Endometrium (tissue), 2 donors: ENCODE data around the gene TNNI2.
"Not testable (repeated sequence)": the region's sequence is repeated elsewhere in the genome, so short reads cannot be mapped to it uniquely, and the experiment has no call there.

Source experiments
- FAIRE-seq: peaks from 2 replicates; lab custom pipeline; 2012; peaks lifted over from hg19 to GRCh38; lab: Jason Lieb, UNC
- donor health status: control.
- donor health status: control.

The TNNI2 gene

DNA sequence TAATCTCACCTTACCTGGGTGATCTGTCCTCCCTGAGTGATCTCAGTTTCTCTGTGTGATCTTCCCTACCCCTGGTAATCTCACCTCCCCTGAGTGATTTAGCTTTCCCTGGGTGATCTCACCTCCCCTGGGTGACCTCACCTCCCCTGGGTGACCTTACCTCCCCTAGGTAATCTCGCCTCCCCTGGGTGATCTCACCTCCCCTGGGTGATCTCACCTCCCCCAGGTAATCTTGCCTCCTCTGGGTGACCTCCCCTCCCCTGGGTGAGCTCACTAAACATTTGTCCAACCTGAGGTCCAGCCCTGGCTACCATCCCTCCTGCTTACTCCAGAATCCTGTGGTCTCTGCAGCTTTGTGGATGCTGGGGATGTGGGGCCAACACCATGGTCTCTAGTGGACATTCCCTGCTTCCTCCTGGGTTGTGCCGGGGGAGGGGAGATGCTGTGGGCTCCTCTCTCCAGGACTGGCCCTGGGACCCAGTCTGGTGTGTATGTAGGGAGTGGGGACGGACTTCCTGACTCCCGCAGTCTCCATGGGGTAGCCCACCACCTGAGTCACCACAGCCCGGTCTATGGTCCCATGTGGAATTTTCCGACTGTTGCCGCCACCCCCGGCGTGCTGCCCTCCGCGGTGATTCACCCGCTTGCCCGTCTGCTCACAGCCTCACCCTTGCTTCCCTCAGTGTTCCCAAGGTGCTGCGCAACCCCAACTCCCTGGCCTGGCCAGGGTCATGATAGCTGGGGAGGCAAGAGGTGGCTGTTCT is 24.0 kb downstream of the TNNI2 start:
- FAIRE-seq, result no peak

DNA sequence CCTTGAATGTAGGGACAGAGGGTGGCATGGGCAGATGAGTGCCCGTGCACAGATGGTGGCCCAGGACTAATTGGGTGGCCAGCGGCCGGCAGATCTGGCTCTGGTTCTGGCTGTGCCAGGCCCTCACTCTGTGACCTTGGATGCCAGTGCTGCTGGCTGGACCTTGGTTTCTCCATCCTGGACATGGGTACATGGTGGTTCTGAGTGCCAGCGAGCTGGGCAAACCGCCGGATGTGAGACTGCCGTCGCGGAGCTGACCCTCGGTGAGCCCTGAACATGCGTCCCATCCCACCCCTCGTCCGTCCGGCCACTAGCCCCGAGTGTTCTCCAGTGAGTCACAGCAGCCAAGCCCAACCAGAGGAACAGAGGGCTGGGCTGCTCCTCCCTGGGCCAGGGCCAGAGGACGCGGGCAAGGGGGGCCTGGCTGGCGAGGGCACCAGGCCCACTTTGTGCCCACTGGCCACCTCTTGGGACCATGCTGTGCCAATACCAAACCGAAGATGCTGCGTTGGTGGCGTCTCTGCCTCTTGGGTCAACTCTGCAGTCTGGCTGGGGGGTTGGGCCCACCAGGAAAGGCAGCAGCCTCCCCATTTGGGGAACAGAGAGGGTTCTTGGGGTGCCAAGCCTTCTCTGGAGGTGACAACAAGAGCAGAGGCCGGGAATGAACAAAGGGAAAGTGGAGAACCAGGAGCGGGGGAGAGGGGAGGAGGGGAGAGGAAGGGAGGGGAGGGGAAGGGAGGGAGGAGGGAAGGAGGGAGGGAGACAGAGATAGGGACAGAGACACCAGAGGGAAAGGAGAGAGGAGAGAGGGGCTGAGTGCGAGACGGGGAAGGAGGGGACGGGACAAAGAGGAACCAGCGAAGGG is 24.8 kb downstream of the TNNI2 start:
- no peak for FAIRE-seq

DNA sequence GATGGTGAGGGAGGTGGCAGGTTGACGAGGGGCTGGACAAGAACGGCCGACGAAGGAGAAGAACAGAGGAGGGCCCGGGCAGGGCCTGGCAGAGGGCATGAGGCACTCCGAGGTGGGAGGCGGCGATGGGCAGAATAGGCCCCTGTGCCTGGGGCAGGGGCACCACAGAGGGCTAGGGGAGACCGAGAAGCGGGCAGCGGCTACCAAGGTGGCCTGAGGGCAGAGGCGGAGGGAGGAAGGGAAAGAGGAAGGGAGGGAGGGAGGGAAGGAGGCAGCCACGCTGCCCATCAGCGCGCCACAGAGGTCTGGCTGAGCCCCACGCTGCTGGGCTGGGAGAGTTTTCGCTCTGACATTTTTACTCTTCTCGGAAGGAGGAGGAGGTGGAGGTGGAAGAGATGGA is 25.4 kb downstream of the TNNI2 start:
- FAIRE-seq, result no peak

DNA sequence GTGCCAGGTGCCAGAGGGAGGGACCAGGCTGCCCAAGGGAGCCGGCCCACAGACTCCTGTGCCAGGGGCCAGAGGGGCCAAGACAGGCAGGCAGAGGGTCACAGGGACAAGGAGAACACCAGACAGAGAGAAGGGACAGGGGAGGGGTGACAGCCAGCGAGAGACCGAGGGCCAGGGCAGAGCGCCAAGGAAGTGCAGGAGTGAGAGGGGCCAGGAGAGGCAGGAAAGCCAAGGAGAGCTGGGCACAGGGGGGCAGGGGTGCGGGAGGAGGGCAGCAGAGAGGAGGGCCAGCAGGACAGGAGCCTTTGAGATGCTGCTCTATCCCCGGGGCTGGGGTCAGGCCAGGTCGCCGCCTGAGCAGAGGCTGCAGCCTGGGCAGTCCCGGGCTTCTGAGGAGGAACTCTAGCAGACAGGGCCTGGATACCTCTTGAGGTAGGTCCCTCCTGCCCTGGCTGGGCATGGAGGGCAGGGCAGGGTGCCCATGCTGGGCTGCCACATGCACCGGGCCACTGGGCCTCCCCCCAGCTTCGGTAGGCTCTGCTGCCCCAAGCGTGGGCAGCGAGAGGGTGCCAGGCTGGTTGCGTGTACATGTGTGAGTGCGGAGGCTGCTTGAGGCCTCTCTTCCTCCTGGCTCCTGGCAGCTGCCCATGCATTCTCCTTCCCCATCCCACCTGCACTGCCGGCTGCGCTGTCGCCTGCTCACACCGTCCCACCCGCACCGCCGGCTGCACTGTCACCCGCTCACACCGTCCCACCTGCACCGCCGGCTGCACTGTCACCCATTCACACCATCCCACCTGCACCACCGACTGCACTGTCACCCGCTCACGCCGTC is 26.3 kb downstream of the TNNI2 start:
- no peak for FAIRE-seq

DNA sequence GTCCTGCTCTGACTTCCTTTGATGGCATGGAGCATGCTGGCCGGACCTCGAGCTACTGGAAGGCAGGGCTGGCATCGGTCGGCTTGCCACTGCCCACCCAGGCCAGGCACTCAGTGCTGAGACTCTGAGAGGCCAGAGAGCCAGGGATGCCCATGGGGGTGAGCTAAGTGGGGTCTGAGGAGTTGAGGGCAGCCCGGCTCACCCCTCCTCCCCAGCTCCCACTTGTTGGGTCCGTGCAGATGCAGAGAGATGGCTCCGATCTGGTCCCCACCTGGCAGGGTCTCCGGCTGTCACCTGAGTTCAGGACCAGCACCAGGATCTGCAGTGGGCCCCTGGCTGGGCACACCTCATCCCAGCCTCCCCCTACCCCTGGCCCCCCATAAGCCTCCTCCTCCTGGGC is 27.4 kb downstream of the TNNI2 start:
- no peak for FAIRE-seq

DNA sequence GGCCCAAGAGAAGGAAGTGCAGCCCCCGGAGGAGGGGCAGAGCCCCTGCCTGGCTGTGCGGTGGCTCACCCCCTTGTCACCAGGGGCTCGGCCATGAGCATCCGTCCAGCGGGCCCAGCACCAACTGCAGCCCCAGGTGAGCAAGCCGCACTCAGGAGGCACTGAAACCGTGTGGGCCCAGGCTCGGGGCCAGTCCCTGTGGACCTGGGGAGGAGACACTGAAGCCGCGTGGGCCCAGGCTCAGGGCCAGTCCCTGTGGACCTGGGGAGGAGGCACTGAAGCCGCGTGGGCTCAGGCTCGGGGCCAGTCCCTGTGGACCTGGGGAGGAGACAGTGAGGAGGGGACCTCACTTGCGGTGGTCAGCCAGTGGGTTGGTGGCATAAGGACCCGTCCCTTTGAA is 28.0 kb downstream of the TNNI2 start:
- FAIRE-seq, result no peak

DNA sequence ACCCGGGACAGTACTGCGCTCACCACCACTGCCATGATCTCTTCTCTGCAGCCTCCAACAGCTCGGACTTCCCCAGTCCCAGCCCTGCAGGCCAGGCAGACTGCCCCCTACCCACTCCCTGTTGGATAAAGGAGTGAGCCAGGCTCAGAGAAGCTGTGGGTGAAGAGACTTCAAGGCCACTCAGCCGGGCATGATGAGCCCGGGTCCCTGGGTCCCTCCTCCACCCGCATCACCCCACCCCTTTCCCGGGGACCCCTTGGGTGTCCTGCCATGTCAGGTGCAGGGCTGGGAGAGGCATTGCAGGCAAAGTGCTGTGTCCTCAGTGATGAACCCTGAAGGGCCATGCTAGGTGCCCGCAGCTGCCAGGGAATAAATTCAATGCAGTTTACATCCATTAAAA is 28.6 kb downstream of the TNNI2 start:
- FAIRE-seq, result no peak

DNA sequence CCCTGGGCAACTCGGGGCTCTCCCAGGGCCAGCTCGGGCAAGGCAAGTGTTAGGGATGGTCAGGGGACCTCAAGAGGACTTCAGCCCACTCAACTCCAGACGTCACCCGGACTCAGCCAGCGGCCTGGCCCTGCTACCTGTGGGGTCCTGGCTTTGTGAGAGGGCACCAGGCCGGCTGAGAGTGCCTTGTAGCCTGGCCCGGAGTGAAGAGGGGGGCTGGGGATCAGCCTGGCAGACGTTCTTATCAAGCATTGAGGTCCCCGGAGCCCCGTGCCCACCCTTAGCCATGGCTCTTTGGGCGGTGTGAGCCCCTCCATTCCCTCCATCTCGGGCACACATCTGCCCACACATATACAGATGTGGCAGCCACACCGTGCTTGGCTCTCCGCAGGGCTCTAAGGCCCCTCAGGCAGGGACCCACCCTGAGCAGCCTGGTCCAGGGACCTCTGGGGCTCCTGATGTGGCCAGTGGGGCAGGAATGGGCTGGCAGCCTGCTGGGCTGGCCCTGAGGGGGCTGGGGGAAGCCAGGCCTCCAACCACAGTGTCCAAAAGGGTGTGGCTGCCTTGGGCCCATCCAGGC is 29.4 kb downstream of the TNNI2 start:
- FAIRE-seq, result no peak

DNA sequence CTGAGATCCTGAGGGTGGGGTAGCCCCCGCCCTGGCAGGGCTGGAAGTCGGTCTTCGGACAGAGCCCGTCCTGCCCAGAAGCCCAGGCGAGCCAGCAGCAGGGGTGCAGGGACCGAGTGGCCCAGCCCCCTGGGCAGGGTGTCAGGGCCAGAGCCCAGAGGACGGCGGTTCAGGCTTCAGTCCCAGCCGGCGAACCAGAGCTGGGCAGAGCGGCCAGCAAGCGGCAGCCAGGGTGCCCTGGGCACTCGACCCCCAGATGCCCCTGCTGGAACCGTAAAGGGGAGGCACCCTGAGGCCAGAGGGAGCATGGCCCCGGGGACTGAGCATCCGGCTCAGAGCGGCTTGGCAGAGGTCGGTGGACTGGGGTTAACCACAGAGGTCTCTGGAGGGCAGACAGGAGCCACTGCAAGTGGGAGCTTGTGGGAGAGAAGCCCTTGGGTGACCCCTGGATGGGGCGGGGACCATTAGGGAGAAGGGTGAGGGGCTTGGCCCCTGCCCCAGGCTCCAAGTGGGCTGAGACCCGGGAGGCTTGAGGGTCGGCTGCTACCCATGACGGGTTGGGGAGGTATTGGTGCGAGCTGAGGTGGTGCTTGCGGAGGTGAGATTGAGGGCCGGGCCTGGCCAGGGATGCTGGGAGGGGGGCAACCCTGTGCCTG is 30.0 kb downstream of the TNNI2 start:
- FAIRE-seq, result no peak

DNA sequence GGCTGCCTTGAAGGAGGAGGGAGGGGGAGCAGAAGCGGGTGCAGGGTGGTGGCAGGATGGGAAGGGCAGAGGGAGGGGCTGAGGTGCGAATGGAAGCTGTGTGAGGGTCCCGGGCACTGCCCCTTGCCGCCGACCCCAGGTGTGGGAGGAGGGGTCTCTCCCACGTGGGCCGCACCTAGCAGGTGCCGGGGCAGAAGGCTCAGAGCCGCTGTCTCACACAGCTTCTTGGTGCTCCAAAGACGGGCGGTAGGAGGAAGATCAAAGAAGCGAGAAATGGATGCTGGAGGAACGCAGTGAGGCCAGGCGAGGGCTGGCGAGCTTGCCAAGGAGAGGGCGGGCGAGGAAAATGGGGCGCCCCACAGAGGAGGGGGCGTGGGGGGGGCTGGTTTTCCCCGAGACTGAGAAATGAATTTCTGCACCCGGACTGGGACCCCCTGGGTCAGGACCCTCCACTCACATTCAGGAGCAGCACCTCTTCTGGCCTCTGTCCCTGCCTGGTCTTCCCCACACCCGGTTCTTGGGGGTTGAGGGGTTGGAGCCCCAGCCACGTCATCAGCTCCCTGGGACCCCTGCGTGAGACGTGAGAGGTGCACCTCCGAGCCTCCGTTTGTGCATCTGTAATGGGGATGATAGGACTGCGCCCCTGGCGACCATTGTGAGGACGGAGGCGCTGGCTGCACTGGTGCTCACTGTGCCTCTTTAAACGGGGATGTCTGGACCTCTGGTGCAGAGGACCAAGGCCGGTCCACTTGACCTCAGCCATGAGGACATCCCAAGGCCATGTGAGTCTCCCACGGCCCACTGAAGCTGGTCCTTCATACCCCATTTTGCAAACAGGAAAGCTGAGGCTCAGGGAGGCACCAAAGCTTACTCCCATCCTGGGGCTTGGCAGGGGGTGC is 30.9 kb downstream of the TNNI2 start:
- no peak for FAIRE-seq

DNA sequence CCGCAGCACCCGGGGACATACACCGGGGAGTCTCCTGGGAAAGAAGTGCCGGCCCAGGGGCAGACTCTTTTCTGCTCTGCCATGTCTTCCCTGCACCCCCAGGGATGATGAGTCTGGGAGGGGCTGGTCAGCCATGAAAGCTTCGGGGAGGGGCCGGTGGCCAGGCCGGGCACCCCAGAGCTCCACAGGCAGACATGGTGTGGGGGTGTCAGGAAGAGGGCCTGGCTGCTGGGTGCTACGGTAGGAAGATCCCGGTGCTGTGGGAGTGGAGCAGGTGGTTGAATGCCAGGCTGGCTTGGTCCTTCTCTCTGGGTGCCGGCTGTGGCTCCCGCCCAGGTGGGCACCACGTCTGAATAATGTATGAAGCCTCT is 31.5 kb downstream of the TNNI2 start:
- FAIRE-seq, result no peak

DNA sequence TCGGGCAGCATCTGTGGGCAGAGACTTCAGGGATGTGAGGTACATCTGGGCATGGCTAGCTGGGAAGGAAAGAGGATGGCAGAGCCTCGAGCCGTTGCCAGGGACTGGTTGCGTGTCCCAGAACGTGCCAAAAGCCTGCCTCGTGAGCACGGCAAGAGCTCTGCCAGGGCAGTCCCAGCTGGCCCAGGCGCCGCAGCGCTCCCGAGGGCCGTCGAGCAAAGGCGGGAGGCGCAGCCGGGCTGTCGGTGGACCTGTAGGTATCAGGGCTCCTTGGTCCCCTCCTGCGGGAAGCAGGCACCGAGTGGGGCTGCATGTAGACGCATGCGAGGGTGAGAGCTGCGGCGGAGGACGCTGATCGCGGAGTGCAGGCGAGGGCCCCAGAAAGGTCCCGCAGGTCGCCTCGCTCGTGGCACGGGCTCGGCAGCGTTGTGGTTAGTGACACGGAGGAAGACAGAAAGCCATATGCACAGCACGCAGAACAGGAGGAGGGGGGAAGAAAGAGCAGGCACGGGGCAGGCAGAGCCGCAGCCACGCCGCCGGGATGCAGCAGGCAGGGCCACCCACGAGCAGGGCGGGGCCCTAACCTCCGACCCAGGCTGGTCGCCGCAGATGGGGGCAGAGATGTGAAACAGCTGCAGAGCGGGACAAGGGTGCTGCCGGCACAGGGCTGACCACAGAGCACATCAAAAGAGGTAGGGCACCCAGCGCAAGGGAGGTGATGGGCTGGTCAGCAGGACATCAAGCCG is 32.1 kb downstream of the TNNI2 start:
- FAIRE-seq, result no peak

DNA sequence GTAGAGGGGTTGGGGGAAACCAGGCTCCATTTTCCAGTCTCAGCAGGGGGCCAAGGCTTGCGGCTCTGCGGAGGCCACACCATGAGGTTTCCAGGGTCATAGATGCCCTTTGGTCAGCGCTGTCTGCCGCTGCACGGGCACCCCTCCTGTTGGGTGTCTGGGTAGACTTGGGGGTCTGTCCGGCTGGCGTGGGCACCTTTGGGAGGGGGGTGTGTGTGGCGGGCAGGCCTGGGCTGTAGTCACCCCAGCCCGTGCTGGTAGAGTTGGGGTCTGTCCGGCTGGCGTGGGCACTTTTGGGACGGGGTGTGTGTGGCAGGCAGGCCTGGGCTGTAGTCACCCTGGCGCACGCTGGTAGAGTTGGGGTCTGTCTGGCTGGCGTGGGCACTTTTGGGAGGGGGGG is 32.8 kb downstream of the TNNI2 start:
- no peak for FAIRE-seq

DNA sequence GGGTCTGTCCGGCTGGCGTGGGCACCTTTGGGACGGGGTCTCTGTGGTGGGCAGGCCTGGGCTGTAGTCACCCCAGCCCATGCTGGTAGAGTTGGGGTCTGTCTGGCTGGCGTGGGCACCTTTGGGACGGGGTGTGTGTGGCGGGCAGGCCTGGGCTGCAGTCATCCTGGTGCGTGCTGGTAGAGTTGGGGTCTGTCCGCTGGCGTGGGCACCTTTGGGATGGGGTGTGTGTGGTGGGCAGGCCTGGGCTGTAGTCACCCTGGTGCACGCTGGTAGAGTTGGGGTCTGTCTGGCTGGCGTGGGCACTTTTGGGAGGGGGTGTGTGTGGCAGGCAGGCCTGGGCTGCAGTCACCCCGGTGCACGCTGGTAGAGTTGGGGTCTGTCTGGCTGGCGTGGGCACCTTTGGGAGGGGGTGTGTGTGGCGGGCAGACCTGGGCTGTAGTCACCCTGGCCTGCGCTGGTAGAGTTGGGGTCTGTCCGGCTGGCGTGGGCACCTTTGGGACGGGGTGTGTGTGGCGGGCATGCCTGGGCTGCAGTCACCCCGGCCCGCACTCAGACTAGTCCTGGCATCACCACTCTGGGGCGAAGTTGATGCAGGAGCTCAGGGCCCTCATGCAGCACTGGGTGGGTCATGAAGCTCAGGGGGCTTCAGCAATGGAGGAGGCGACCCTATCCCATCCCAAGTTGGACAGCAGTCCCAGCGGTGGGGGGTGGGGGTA is 33.6 kb downstream of the TNNI2 start:
- no peak for FAIRE-seq

DNA sequence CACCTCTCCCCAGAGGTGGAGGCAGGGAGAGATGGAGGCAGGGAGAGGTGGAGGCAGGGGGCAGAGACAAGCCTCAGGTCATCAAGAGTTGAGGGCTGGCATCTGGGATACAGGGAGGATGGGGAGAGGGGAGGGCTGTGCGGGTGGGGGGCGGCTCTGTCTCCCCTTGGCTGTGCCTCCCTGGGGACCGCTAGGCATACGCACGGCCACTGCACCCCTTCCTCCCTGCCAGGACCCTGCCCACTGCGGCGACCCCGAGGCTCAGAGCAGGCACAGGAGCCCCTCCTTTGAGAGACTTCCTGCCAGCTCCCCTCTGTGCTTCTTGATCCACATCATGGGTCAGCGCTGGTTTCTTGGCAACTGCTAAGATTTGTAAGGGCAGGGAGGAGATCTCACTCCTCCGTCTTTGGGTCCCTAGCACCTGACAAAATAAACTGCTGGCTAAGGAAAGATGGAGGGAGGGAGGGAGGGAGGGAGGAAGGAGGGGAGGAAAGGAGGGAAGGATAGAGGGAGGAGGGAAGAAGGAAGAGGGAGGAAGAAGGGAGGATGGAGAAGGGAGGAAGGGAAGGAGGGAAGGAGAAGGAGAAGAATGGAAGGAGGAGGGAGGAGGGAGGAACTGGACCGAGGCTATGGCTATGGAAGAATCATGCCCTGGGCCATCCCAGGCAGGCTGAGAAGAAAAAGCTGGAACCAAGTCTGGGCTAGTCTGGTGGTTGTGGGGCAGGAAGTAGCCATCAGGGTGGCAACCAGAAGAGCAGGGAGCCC is 34.4 kb downstream of the TNNI2 start:
- FAIRE-seq, result no peak

DNA sequence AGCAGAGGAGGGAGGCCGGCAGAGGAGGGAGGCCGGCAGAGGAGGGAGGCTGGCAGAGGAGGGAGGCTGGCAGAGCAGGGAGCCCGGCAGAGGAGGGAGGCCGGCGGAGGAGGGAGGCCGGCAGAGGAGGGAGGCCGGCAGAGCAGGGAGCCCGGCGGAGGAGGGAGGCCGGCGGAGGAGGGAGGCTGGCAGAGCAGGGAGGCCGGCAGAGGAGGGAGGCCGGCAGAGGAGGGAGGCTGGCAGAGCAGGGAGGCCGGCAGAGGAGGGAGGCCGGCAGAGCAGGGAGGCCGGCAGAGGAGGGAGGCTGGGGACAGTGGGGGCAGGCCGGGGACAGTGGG is 35.0 kb downstream of the TNNI2 start:
- FAIRE-seq, result not testable (repeated sequence)

DNA sequence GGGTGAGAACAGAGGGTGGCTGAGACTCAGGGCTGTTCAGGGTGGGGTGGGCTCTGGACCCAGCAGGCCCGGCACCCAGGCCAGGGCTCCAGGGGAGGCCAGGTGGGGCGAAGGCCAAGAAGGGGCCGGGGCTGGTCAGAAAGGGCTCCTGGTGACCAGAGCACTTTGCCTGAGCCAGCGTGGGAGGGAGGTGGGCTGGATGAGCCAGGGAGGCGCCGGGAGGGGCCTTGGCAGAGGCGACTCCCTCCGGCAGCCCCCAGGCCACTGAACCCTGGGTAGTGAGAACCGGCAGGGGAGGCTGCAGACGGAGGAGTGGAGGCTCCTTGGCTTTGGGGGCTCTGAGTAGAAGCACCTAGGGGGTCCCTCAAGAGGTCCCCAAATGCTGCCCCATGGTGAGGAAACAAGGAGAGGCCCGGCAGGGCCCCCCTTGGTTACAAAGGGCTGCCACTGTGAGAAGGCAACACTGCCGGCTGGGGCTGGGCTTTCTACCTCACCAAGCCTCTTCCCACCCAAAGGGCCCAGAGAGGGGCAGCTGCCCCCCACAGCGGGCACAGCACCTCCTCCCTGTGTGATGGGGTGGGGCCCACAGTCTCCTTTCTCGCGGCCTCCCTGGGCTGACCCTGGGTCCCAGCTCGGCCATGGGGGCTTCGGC is 35.8 kb downstream of the TNNI2 start:
- FAIRE-seq, result not testable (repeated sequence)
